ENCODE data around the gene ZNF207. TPM values are rescaled to one million over a fixed set of nuclear protein-coding genes. Genes with fewer than 3 reads are reported as not detected.

Gene ZNF207
- total and polyA plus RNA-seq, 9 of the 15 experiments (the other 6 are each of a cell fraction or from before 2014, with no cell fraction given) = 123 to 370 (median 250) TPM

GRCh38 chr17:32335687-32336086 lies 14.3 kb upstream of the ZNF207 start:
- DNase-seq (ENCODE audit: extremely low read depth in 1 of 4, low spot score in 3 of 4) (no peak), ATAC-seq (no peak), FAIRE-seq (no peak)
- no peaks in the 10 kb centered on the region for H3K79me2 ChIP-seq (ENCODE audit: control insufficient read depth, insufficient read depth, low read length)
- H3K36me3 ChIP-seq (ENCODE audit: control insufficient read depth, insufficient read depth, low read length) = peaks cover 13% of the 10 kb centered on the region; the same call in 2 of the 3 replicates
- BruUV-seq (replicated peaks) = no TSS peak
- intact Hi-C loops (cut with micrococcal nuclease) (no loop called here), in situ Hi-C loops (cut with MboI) (no loop called here)
- no peak overlapping the region for H2AFZ ChIP-seq (ENCODE audit: low read depth, low read length)
- CTCF ChIA-PET (ENCODE audit: low intra/inter-chr PET ratio) = interaction anchor here (0.9 kb wide), 1 partner anchor 13 kb away, joined by 3 read pairs; no protein-coding TSS in a partner anchor
- no peaks in the 10 kb centered on the region for H3K27me3 ChIP-seq (ENCODE audit: control insufficient read depth in 2 of 2, insufficient read depth in 2 of 2, low read length in 2 of 2)
- TF ChIP-seq HOMEZ (CRISPR knock-in tag; IDR thresholded peaks at IDR 0.05) (no peak), ZNF764 (CRISPR knock-in tag; IDR thresholded peaks at IDR 0.05; ENCODE audit: low read depth) (no peak), FOSL1 (tag; conservative IDR thresholded peaks at IDR 0.05) (no peak)
- H3K4me3 ChIP-seq = no peak overlapping the region
- H3K4me2 ChIP-seq (ENCODE audit: insufficient read depth, low read length) = no peak overlapping the region
- H3K27ac ChIP-seq (ENCODE audit: extremely low read depth, low read depth, low read length) = no peak overlapping the region
- no peaks in the 10 kb centered on the region for H4K20me1 ChIP-seq (replicated peaks; ENCODE audit: control insufficient read depth, insufficient read depth, low read length)
- WGBS (ENCODE audit: insufficient coverage, low coverage, missing lambda C conversion rate) = 48% methylated on average over 4 of the region's 4 CpGs
- no peaks in the 10 kb centered on the region for H3K9me3 ChIP-seq (replicated peaks; ENCODE audit: control insufficient read depth, insufficient read depth, low read depth, low read length)
- H3K9me1 ChIP-seq (ENCODE audit: control insufficient read depth, insufficient read depth, low read length) = no peaks in the 10 kb centered on the region
- POLR2A ChIA-PET = interaction anchor here (1.1 to 1.4 kb wide), 2 partner anchors 8 to 19 kb away, joined by 3 read pairs; no protein-coding TSS in a partner anchor
- peaks cover 0 to 5% of the 10 kb centered on the region in 2 experiments; a peak in 1 of 5 replicates for H3K4me1 ChIP-seq (replicated peaks in 1 of 2; ENCODE audit: control insufficient read depth in 2 of 2, insufficient read depth in 2 of 2, low read length in 2 of 2)
- H3K9ac ChIP-seq (ENCODE audit: insufficient read depth in 1 of 2, low read depth in 2 of 2, low read length in 2 of 2) = no peak overlapping the region
